Dendritic cell treated with granulocyte-macrophage colony-stimulating factor and Interleukin-4, amounts not matched to agents 40 ng/mL and 50 ng/mL, for 4 days (primary cell): ENCODE results near the gene PRR33.

Experiments
- H3K27ac Mint-ChIP-seq: one replicate; pipeline ENCODE4 v1.8.0; 2022; ENCODE audit warnings: mild to moderate bottlenecking, mixed read lengths
- H3K27me3 Mint-ChIP-seq: one replicate; pipeline ENCODE4 v1.8.0; 2022; ENCODE audit warnings: mild to moderate bottlenecking, mixed read lengths
- H3K36me3 Mint-ChIP-seq: one replicate; pipeline ENCODE4 v1.8.0; 2022; ENCODE audit warnings: low read depth, mixed read lengths
- H3K4me1 Mint-ChIP-seq: one replicate; pipeline ENCODE4 v1.8.0; 2022; ENCODE audit warnings: low read depth, mixed read lengths
- H3K4me3 Mint-ChIP-seq: one replicate; pipeline ENCODE4 v1.8.0; 2022; ENCODE audit warnings: mild to moderate bottlenecking, moderate library complexity, mixed read lengths
- H3K9me3 Mint-ChIP-seq: one replicate; pipeline ENCODE4 v1.8.0; 2022; ENCODE audit warnings: mixed read lengths
- intact Hi-C: fragments of 100-400 bp; cut with micrococcal nuclease; formaldehyde crosslinking; loops from one replicate; pipeline ENCODE4 v1.15.0; 2022

PRR33 gene

GRCh38 chr11:1838426-1839144, 53.1 kb downstream of the PRR33 start, which contains the start of gene TNNI2:
TNNI2 (plus strand) TSS chr11:1838981; CDS start chr11:1839697, 716 bp downstream.
- peaks cover 56% of the 10 kb centered on the region for H3K4me1 Mint-ChIP-seq
- H3K4me3 Mint-ChIP-seq = no peak within 1 kb of the TSS
- intact Hi-C loops = loop anchor here (5.0 kb wide), 1 partner anchor 79 kb away; the partner anchor contains the start of gene TNNT3
- H3K36me3 Mint-ChIP-seq = peaks cover 2% of the 10 kb centered on the region
- H3K27me3 Mint-ChIP-seq = peaks cover 29% of the 10 kb centered on the region
- H3K9me3 Mint-ChIP-seq = no peaks in the 10 kb centered on the region
- peak within 1 kb of the TSS; percentile 92 for H3K27ac Mint-ChIP-seq
